Measurements from ENCODE around the gene SPPL2C. TPM values are rescaled to one million over a fixed set of nuclear protein-coding genes. Genes with fewer than 3 reads are reported as not detected.

The SPPL2C gene
- total RNA-seq, 1 experiment from 2014 or later = not detected

- H3K4ac ChIP-seq (ENCODE audit: low read depth, low read length) = no peak within 1 kb of the TSS
- no peak within 1 kb of the TSS for H2BK5ac ChIP-seq (ENCODE audit: insufficient read length, low read length)
- H2BK20ac ChIP-seq (ENCODE audit: low read depth, low read length, poor library complexity, severe bottlenecking) = no peak within 1 kb of the TSS
- H3K4me3 Mint-ChIP-seq = peak within 1 kb of the TSS; percentile 71 to 88
- no peak within 1 kb of the TSS for H4K5ac ChIP-seq (ENCODE audit: insufficient read length, low read depth, low read length)
- H3K9me3 ChIP-seq (ENCODE audit: control insufficient read depth, low read depth, low read length) = no peaks in the 10 kb centered on the region
- H2AK5ac ChIP-seq (ENCODE audit: insufficient read length, low read length) = no peak within 1 kb of the TSS
- TF ChIP-seq, protein P1, sequence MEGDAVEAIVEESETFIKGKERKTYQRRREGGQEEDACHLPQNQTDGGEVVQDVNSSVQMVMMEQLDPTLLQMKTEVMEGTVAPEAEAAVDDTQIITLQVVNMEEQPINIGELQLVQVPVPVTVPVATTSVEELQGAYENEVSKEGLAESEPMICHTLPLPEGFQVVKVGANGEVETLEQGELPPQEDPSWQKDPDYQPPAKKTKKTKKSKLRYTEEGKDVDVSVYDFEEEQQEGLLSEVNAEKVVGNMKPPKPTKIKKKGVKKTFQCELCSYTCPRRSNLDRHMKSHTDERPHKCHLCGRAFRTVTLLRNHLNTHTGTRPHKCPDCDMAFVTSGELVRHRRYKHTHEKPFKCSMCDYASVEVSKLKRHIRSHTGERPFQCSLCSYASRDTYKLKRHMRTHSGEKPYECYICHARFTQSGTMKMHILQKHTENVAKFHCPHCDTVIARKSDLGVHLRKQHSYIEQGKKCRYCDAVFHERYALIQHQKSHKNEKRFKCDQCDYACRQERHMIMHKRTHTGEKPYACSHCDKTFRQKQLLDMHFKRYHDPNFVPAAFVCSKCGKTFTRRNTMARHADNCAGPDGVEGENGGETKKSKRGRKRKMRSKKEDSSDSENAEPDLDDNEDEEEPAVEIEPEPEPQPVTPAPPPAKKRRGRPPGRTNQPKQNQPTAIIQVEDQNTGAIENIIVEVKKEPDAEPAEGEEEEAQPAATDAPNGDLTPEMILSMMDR (conservative IDR thresholded peaks at IDR 0.05) = peak; percentile 96
- no peak within 1 kb of the TSS for H3K27ac ChIP-seq (ENCODE audit: insufficient read length, low read depth, low read length)
- no peak within 1 kb of the TSS for H2BK12ac ChIP-seq (ENCODE audit: insufficient read length, low read depth, low read length)
- peaks cover 18 to 28% of the 10 kb centered on the region in 2 experiments for H3K4me1 Mint-ChIP-seq
- H2AFZ ChIP-seq (ENCODE audit: low read length) = no peak within 1 kb of the TSS
- H3K27ac Mint-ChIP-seq = no peak within 1 kb of the TSS
- no peak within 1 kb of the TSS for H3T11ph ChIP-seq (ENCODE audit: low read length)
- H3K36me3 Mint-ChIP-seq (ENCODE audit: insufficient read depth in 1 of 3, low read depth in 3 of 3) = peaks cover 0 to 2% (median 0%) of the 10 kb centered on the region in 3 experiments; a peak in 2 of 7 replicates
- H3K79me1 ChIP-seq (ENCODE audit: insufficient read depth, low read depth, low read length, poor library complexity, severe bottlenecking) = no peaks in the 10 kb centered on the region
- peak within 1 kb of the TSS; percentile 39 for H3K9ac ChIP-seq (ENCODE audit: extremely low read depth, insufficient read length, low read length)
- peaks cover 44% of the 10 kb centered on the region for H3K27me3 ChIP-seq (ENCODE audit: insufficient read depth, low read length)
- H3K56ac ChIP-seq (ENCODE audit: insufficient read length, low read depth, low read length) = no peak within 1 kb of the TSS
- H3K4me1 ChIP-seq (ENCODE audit: insufficient read depth, low read length) = no peaks in the 10 kb centered on the region
- H3K27me3 Mint-ChIP-seq (ENCODE audit: low read depth) = peaks cover 91% of the 10 kb centered on the region
- no peak within 1 kb of the TSS for H4K8ac ChIP-seq (replicated peaks; ENCODE audit: insufficient read length, low read depth, low read length)
- no peak within 1 kb of the TSS for H3K23ac ChIP-seq (ENCODE audit: insufficient read length, low read depth, low read length)
- WGBS (ENCODE audit: extremely low coverage, insufficient read length, low lambda C conversion rate) = no CpG with 5 or more reads among the region's 97 CpGs
- H3K18ac ChIP-seq (ENCODE audit: insufficient read length, low read depth, low read length) = peak within 1 kb of the TSS; percentile 20
- H2BK120ac ChIP-seq (ENCODE audit: low read depth, low read length, poor library complexity, severe bottlenecking) = no peak within 1 kb of the TSS
- H3K4me2 ChIP-seq (ENCODE audit: insufficient read depth, insufficient read length, low read length) = peak within 1 kb of the TSS; percentile 63
- H3K9me3 Mint-ChIP-seq = peaks cover 0 to 2% of the 10 kb centered on the region in 2 experiments; a peak in 3 of 5 replicates
- H4K91ac ChIP-seq (ENCODE audit: insufficient read length, low read depth, low read length) = no peak within 1 kb of the TSS
- peaks cover 26% of the 10 kb centered on the region for H3K23me2 ChIP-seq (ENCODE audit: insufficient read length, low read depth, low read length, poor library complexity, severe bottlenecking)
- peak; percentile 97 for DNase-seq
- no peak within 1 kb of the TSS for H2BK15ac ChIP-seq (ENCODE audit: low read depth, low read length)
- H3K79me2 ChIP-seq (ENCODE audit: insufficient read depth, low read length) = no peaks in the 10 kb centered on the region
- H3K14ac ChIP-seq (ENCODE audit: insufficient read depth, low read length) = peak within 1 kb of the TSS; percentile 74
- H4K20me1 ChIP-seq (ENCODE audit: control insufficient read depth, insufficient read depth, insufficient read length) = no peaks in the 10 kb centered on the region
Observed at GRCh38 chr17:45894022-45894784, 49.5 kb downstream of the SPPL2C start, which contains the start of gene MAPT. Gene MAPT (plus strand): TSS chr17:45894554. CDS start chr17:45962338, 67,784 bp downstream.
